Sigmoid colon (tissue), 7 donors: ENCODE data around the gene PSMG4. TPM values are rescaled to one million over a fixed set of nuclear protein-coding genes. Genes with fewer than 3 reads are reported as not detected.

Source experiments
- DNase-seq: peaks from one replicate; pipeline ENCODE4 v3.0.0-alpha.2; 2019
- H3K27ac ChIP-seq, 4 donors: fragments of 200-600 bp; sonication (generic); one replicate each; pipeline ENCODE4 v1.5.1; 2016 to 2019; ENCODE audit warnings: mild to moderate bottlenecking in 1 of 4
- H3K27me3 ChIP-seq, 3 donors: fragments of 200-600 bp; sonication (generic); one replicate each; pipeline ENCODE4 v1.5.1; 2019; ENCODE audit warnings: mild to moderate bottlenecking in 1 of 3
- H3K36me3 ChIP-seq, 4 donors: fragments of 200-600 bp; sonication (generic); one replicate each; pipeline ENCODE4 v1.5.1; 2016 to 2019
- H3K4me1 ChIP-seq, 4 donors: fragments of 200-600 bp; sonication (generic); one replicate each; pipeline ENCODE4 v1.5.1; 2017 to 2019
- H3K4me3 ChIP-seq, 4 donors: fragments of 200-600 bp; sonication (generic); one replicate each; pipeline ENCODE4 v1.5.1; 2017 to 2019; ENCODE audit warnings: mild to moderate bottlenecking in 2 of 4, moderate library complexity in 1 of 4
- H3K9me3 ChIP-seq, 4 donors: fragments of 200-600 bp in 3 of 4; sonication (generic) in 3 of 4; one replicate each; pipeline versions ENCODE4 v1.5.1 to v1.6.1; 2013 to 2019
- EP300 ChIP-seq, 4 donors: sonication (generic); formaldehyde crosslinking; IDR thresholded peaks; one replicate each; pipeline ENCODE4 v1.6.1; 2017; ENCODE audit warnings: antibody characterized with exemption in 4 of 4
- POLR2A ChIP-seq, 2 donors: fragments of 450-650 bp; IDR thresholded peaks; one replicate each; pipeline ENCODE4 v1.6.1; 2016; ENCODE audit warnings: antibody characterized with exemption in 2 of 2, mild to moderate bottlenecking in 2 of 2, moderate library complexity in 2 of 2
- POLR2AphosphoS5 ChIP-seq, 4 donors: sonication (generic); formaldehyde crosslinking; IDR thresholded peaks; one replicate each; pipeline ENCODE4 v1.6.1; 2017; ENCODE audit warnings: antibody characterized with exemption in 4 of 4
- WGBS, 2 donors: extraction: QIAGEN DNeasy Blood & Tissue Kit; methylation state at CpG; one replicate each; pipeline ENCODE4 v1.1.7; 2013; 5-methylcytosine and 5-hydroxymethylcytosine counted together
- intact Hi-C: fragments of 100-400 bp; cut with DNase I; formaldehyde crosslinking; loops from one replicate; pipeline ENCODE4 v1.15.1; 2023
- polyA plus RNA-seq, 3 donors: library from polyadenylated mRNA; stranded (reverse); fragments of 200-250 nt; gene quantifications; one replicate each; pipeline ENCODE4 v1.2.3, GENCODE V29; 2013
- total RNA-seq, 4 donors: library from RNA; depleted of rRNA; stranded (reverse); fragments of >200 nt; gene quantifications; one replicate each; pipeline ENCODE4 v1.1.0, GENCODE V29; 2016
- TF ChIP-seq, protein P1 (sequence below), 4 experiments: fragments of 450-650 bp in 3 of 4; fragments of 200-600 bp in 1 of 4; IDR thresholded peaks; one replicate each; pipeline ENCODE4 v1.5.1; 2016 to 2019; ENCODE audit warnings: antibody characterized with exemption in 4 of 4, mild to moderate bottlenecking in 3 of 4, moderate library complexity in 2 of 4
- donor health status: healthy with polysubstance abuse.
- donor health status: Bipolar disorder and iron deficiency.
- donor health status: healthy.

PSMG4 gene
- total and polyA plus RNA-seq, 7 donors: 14.6 to 39.0 (median 30.0) TPM

DNA sequence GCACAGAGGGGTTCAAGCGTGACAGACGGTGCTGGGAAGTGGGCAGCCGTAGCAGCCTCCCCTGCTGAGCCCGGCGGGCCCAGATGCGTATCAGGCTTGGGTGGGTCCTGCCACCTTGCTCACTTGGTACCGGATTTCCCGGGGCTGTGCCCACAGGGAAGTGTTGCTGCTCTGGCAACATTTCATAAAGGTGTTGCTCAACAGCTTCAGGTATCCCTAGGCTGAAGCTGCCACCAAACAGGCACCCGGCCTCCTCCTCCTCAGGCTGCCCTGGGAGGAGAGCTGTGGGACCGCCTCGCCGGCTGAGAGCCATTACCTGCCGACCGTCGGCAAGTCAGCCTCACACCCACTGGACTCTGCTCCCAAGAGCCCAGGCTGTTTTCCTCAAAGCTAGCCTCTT lies 11.5 kb downstream of the PSMG4 start:
- Histone ChIP-seq H3K4me1 (peaks cover 0 to 19% (median 4%) of the 10 kb centered on the region in 4 donors), H3K27ac (no peak overlapping the region), H3K36me3 (peaks cover 0 to 60% (median 8%) of the 10 kb centered on the region in 4 donors), H3K4me3 (no peak overlapping the region), H3K9me3 (no peaks in the 10 kb centered on the region), H3K27me3 (no peaks in the 10 kb centered on the region)
- intact Hi-C loops: no loop called here
- TF ChIP-seq POLR2A (IDR thresholded peaks at IDR 0.05) (no peak), POLR2AphosphoS5 (IDR thresholded peaks at IDR 0.05) (no peak), EP300 (IDR thresholded peaks at IDR 0.05) (no peak)
- TF ChIP-seq, protein P1, sequence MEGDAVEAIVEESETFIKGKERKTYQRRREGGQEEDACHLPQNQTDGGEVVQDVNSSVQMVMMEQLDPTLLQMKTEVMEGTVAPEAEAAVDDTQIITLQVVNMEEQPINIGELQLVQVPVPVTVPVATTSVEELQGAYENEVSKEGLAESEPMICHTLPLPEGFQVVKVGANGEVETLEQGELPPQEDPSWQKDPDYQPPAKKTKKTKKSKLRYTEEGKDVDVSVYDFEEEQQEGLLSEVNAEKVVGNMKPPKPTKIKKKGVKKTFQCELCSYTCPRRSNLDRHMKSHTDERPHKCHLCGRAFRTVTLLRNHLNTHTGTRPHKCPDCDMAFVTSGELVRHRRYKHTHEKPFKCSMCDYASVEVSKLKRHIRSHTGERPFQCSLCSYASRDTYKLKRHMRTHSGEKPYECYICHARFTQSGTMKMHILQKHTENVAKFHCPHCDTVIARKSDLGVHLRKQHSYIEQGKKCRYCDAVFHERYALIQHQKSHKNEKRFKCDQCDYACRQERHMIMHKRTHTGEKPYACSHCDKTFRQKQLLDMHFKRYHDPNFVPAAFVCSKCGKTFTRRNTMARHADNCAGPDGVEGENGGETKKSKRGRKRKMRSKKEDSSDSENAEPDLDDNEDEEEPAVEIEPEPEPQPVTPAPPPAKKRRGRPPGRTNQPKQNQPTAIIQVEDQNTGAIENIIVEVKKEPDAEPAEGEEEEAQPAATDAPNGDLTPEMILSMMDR (IDR thresholded peaks at IDR 0.05): no peak
- DNase-seq: no peak
- 32 to 70% methylated on average over 15 of the region's 15 CpGs for WGBS, 2 donors

DNA sequence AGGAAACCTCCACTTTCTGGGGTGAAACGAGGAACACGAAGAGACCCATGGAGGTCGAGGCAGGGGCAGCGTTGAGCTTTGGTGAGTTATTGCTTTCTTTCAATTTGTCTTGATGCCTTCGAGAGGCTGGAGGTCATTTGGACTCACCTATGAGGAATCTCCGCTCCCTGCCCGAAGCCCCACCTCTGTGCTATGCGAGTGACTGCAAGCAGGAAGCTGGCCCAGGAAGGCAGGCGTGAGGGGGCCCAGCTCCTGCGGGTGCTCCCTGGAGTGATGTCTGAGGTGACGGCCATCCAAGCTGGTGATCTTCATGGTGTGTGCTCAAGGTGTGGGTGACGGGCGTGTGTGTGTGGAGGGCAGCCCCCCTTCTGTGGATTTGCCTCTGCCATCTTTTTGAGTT lies 13.0 kb downstream of the PSMG4 start:
- intact Hi-C loops: no loop called here
- Histone ChIP-seq H3K4me3 (no peak overlapping the region), H3K27me3 (no peaks in the 10 kb centered on the region), H3K4me1 (peaks cover 0 to 8% (median 0%) of the 10 kb centered on the region in 4 donors), H3K36me3 (peaks cover 0 to 64% (median 8%) of the 10 kb centered on the region in 4 donors), H3K27ac (no peak overlapping the region), H3K9me3 (no peaks in the 10 kb centered on the region)
- no peak for DNase-seq
- TF ChIP-seq, protein P1 (IDR thresholded peaks at IDR 0.05): no peak
- TF ChIP-seq EP300 (IDR thresholded peaks at IDR 0.05) (no peak), POLR2A (IDR thresholded peaks at IDR 0.05) (no peak), POLR2AphosphoS5 (IDR thresholded peaks at IDR 0.05) (no peak)
- WGBS, 2 donors: 88 to 91% methylated on average over 13 of the region's 13 CpGs

GRCh38 chr6:3272911-3273547 lies 14.3 kb downstream of the PSMG4 start:
- Histone ChIP-seq H3K27me3 (no peaks in the 10 kb centered on the region), H3K4me1 (peaks cover 0 to 8% (median 0%) of the 10 kb centered on the region in 4 donors), H3K27ac (no peak overlapping the region), H3K9me3 (no peaks in the 10 kb centered on the region), H3K4me3 (no peak overlapping the region), H3K36me3 (peaks cover 0 to 63% (median 8%) of the 10 kb centered on the region in 4 donors)
- no peak for TF ChIP-seq POLR2A (IDR thresholded peaks at IDR 0.05)
- no peak for TF ChIP-seq EP300 (IDR thresholded peaks at IDR 0.05)
- no peak for TF ChIP-seq POLR2AphosphoS5 (IDR thresholded peaks at IDR 0.05)
- TF ChIP-seq, protein P1 (IDR thresholded peaks at IDR 0.05): no peak
- intact Hi-C loops: no loop called here
- DNase-seq: no peak
- WGBS, 2 donors: 92 to 94% methylated on average over 32 of the region's 32 CpGs

DNA sequence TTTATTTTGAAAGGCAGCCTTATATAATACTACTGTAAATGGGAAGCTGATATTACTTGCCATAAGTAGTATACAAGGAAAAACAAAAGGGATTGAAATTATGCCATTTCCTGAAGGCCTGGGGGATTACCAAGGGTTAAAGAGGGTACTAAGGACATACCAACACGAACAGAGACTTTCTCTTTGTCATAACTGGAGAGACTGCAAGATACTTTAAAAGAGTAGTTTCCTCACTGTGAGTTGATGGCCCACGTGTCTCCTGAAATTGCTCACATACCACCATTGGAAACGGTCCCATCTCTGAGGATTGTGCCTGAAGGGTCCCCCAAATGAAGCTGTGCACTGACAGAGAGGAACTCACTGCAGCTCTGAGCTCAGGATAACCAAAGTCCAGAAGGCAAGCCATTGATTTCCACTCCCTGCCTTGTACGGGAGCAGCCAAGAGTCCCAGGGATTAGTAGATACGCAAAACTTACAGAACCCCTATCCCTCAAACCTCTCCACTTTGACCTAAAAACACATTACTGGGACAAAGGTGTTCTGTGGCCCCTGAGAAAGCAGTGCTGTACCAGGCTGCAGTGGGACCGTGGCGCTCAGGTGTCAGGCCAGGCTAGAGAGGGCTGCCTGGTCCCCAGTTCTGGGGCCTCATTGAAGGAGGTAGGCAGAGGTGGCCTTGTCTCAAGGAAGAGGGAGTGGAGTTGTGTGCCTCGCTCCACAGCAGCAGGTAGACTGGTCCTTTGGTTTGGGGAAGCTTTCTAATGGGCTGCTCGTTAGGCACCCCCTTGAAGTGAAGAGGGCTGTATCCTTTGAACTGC lies 15.2 kb downstream of the PSMG4 start:
- DNase-seq: no peak
- Histone ChIP-seq H3K36me3 (peaks cover 0 to 54% (median 8%) of the 10 kb centered on the region in 4 donors), H3K27me3 (no peaks in the 10 kb centered on the region), H3K27ac (no peak overlapping the region), H3K4me1 (peaks cover 0 to 8% (median 0%) of the 10 kb centered on the region in 4 donors), H3K9me3 (no peaks in the 10 kb centered on the region), H3K4me3 (no peak overlapping the region)
- intact Hi-C loops: no loop called here
- WGBS, 2 donors: 84 to 87% methylated on average over 9 of the region's 9 CpGs
- TF ChIP-seq EP300 (IDR thresholded peaks at IDR 0.05) (no peak), POLR2A (IDR thresholded peaks at IDR 0.05) (no peak), POLR2AphosphoS5 (IDR thresholded peaks at IDR 0.05) (no peak)
- TF ChIP-seq, protein P1 (IDR thresholded peaks at IDR 0.05): no peak
